GM19438 (cell line): ENCODE results near the gene ARHGEF26.

Experiments used
- ATAC-seq: cut with Tn5 transposase; IDR thresholded peaks from one replicate; pipeline ENCODE4 v1.9.1; 2021; ENCODE audit warnings: low read depth; ENCODE audit not compliant: unreplicated experiment

ARHGEF26 gene

GRCh38 chr3:154244644-154245043 is 123.5 kb downstream of the ARHGEF26 start:
- ATAC-seq, result no peak

- ATAC-seq, result no peak
These were observed 126.7 kb downstream of the ARHGEF26 start for GRCh38 chr3:154247806-154248415.

- ATAC-seq, result no peak
These were observed 129.1 kb downstream of the ARHGEF26 start for GRCh38 chr3:154250291-154250690.

- no peak for ATAC-seq
These were observed 130.4 kb downstream of the ARHGEF26 start for GRCh38 chr3:154251610-154252009.

- ATAC-seq, result peak; percentile 95
These were observed 131.8 kb downstream of the ARHGEF26 start for GRCh38 chr3:154252759-154253638.

- no peak for ATAC-seq
These were observed 133.3 kb downstream of the ARHGEF26 start for GRCh38 chr3:154254527-154254926.

- ATAC-seq, result no peak
These were observed 152.2 kb downstream of the ARHGEF26 start for GRCh38 chr3:154273381-154273780.

GRCh38 chr3:154274348-154274747 is 153.2 kb downstream of the ARHGEF26 start:
- ATAC-seq, result no peak

- ATAC-seq, result no peak
These were observed 154.1 kb downstream of the ARHGEF26 start for GRCh38 chr3:154275292-154275691.

- ATAC-seq, result no peak
These were observed 154.8 kb downstream of the ARHGEF26 start for GRCh38 chr3:154275965-154276364.

- no peak for ATAC-seq
These were observed 159.0 kb downstream of the ARHGEF26 start for GRCh38 chr3:154280161-154280560.

GRCh38 chr3:154285221-154285620 is 164.0 kb downstream of the ARHGEF26 start:
- no peak for ATAC-seq

GRCh38 chr3:154290187-154290586 is 169.0 kb downstream of the ARHGEF26 start:
- no peak for ATAC-seq

GRCh38 chr3:154294016-154294415 is 172.8 kb downstream of the ARHGEF26 start:
- no peak for ATAC-seq

- no peak for ATAC-seq
These were observed 180.4 kb downstream of the ARHGEF26 start for GRCh38 chr3:154301561-154301960.

- ATAC-seq, result no peak
These were observed 183.1 kb downstream of the ARHGEF26 start for GRCh38 chr3:154304116-154304786.

GRCh38 chr3:154304936-154305335 is 183.7 kb downstream of the ARHGEF26 start:
- no peak for ATAC-seq

- ATAC-seq, result no peak
These were observed 186.2 kb downstream of the ARHGEF26 start for GRCh38 chr3:154307363-154307762.
